Measurements from ENCODE around the gene ORC5. TPM values are rescaled to one million over a fixed set of nuclear protein-coding genes. Genes with fewer than 3 reads are reported as not detected.

The ORC5 gene
- polyA plus RNA-seq, 1 donor (not counting 4 experiments of a cell fraction or from before 2014, with no cell fraction given), result 17.9 TPM

- H3K4me2 ChIP-seq (ENCODE audit: control insufficient read depth, extremely low read depth, insufficient read depth, low read depth, low read length), result no peak overlapping the region
- H3K4me3 ChIP-seq (ENCODE audit: control insufficient read depth in 2 of 3, extremely low read depth in 1 of 3, insufficient read depth in 2 of 3, low read depth in 1 of 3, low read length in 3 of 3), result no peak overlapping the region
- no peaks in the 10 kb centered on the region for H3K79me2 ChIP-seq (ENCODE audit: control insufficient read depth, insufficient read depth, low read length)
- H3K9me3 ChIP-seq (ENCODE audit: control insufficient read depth, low read depth, low read length), result no peaks in the 10 kb centered on the region
- no peak overlapping the region for H3K27ac ChIP-seq (ENCODE audit: control insufficient read depth, insufficient read depth, low read length)
- H3K9ac ChIP-seq (ENCODE audit: control insufficient read depth, extremely low read depth, insufficient read depth, low read length), result no peak overlapping the region
- H3K36me3 ChIP-seq (ENCODE audit: control insufficient read depth in 2 of 2, extremely low read depth in 1 of 2, insufficient read depth in 2 of 2, low read length in 2 of 2), result peaks cover under 1 to 2% of the 10 kb centered on the region in 2 experiments
- no peak for TF ChIP-seq CTCF (optimal IDR thresholded peaks at IDR 0.05 in 1 of 3, IDR thresholded peaks at IDR 0.05 in 1 of 3, conservative IDR thresholded peaks at IDR 0.05 in 1 of 3; ENCODE audit: extremely low read depth in 1 of 3, insufficient read depth in 2 of 3, low read length in 3 of 3)
- TF ChIP-seq EZH2 (IDR thresholded peaks at IDR 0.05; ENCODE audit: low read length), result no peak
- H2AFZ ChIP-seq (ENCODE audit: control insufficient read depth, low read length), result no peak overlapping the region
- no peak for DNase-seq (ENCODE audit: low read depth, low spot score)
- no peaks in the 10 kb centered on the region for H4K20me1 ChIP-seq (ENCODE audit: control insufficient read depth, extremely low read depth, insufficient read depth, low read length)
- H3K4me1 ChIP-seq (ENCODE audit: control insufficient read depth, extremely low read depth, insufficient read depth, low read length), result no peaks in the 10 kb centered on the region
- no peak for FAIRE-seq
- no peaks in the 10 kb centered on the region for H3K27me3 ChIP-seq (ENCODE audit: control insufficient read depth, extremely low read depth, insufficient read depth, low read length)
- dilution Hi-C loops (cut with MboI; ENCODE audit: extremely low pct_ligation_motif_present, low sequenced_read_pairs), result no loop called here
- no peaks in the 10 kb centered on the region for H3K9me1 ChIP-seq (ENCODE audit: control insufficient read depth, extremely low read depth, insufficient read depth, low read length)
Measured at GRCh38 chr7:104160375-104160774, 47.4 kb downstream of the ORC5 start.

GRCh38 chr7:104156842-104157277 lies 51.0 kb downstream of the ORC5 start:
- Histone ChIP-seq H3K4me2 (ENCODE audit: control insufficient read depth, extremely low read depth, insufficient read depth, low read depth, low read length) (no peak overlapping the region), H3K36me3 (ENCODE audit: control insufficient read depth in 2 of 2, extremely low read depth in 1 of 2, insufficient read depth in 2 of 2, low read length in 2 of 2) (no peaks in the 10 kb centered on the region), H3K9ac (ENCODE audit: control insufficient read depth, extremely low read depth, insufficient read depth, low read length) (no peak overlapping the region), H3K4me3 (ENCODE audit: control insufficient read depth in 2 of 3, extremely low read depth in 1 of 3, insufficient read depth in 2 of 3, low read depth in 1 of 3, low read length in 3 of 3) (no peak overlapping the region), H3K27ac (ENCODE audit: control insufficient read depth, insufficient read depth, low read length) (no peak overlapping the region), H3K9me1 (ENCODE audit: control insufficient read depth, extremely low read depth, insufficient read depth, low read length) (no peaks in the 10 kb centered on the region), H2AFZ (ENCODE audit: control insufficient read depth, low read length) (no peak overlapping the region), H3K9me3 (ENCODE audit: control insufficient read depth, low read depth, low read length) (no peaks in the 10 kb centered on the region), H3K79me2 (ENCODE audit: control insufficient read depth, insufficient read depth, low read length) (no peaks in the 10 kb centered on the region), H4K20me1 (ENCODE audit: control insufficient read depth, extremely low read depth, insufficient read depth, low read length) (no peaks in the 10 kb centered on the region), H3K4me1 (ENCODE audit: control insufficient read depth, extremely low read depth, insufficient read depth, low read length) (no peaks in the 10 kb centered on the region), H3K27me3 (ENCODE audit: control insufficient read depth, extremely low read depth, insufficient read depth, low read length) (no peaks in the 10 kb centered on the region)
- peak in 2 of 3 experiments; percentile 47 to 57 for TF ChIP-seq CTCF (optimal IDR thresholded peaks at IDR 0.05 in 1 of 3, IDR thresholded peaks at IDR 0.05 in 1 of 3, conservative IDR thresholded peaks at IDR 0.05 in 1 of 3; ENCODE audit: extremely low read depth in 1 of 3, insufficient read depth in 2 of 3, low read length in 3 of 3)
- no peak for TF ChIP-seq EZH2 (IDR thresholded peaks at IDR 0.05; ENCODE audit: low read length)
- dilution Hi-C loops (cut with MboI; ENCODE audit: extremely low pct_ligation_motif_present, low sequenced_read_pairs), result no loop called here
- DNase-seq (ENCODE audit: low read depth, low spot score) (peak; percentile 5), FAIRE-seq (no peak)

Data from keratinocyte (primary cell).